Transverse colon (tissue), 4 donors: ENCODE data around the gene SCLY. TPM values are rescaled to one million over a fixed set of nuclear protein-coding genes. Genes with fewer than 3 reads are reported as not detected.

Experiments used
- DNase-seq: peaks from one replicate; pipeline ENCODE4 v3.0.0-alpha.2; 2019
- H3K27ac ChIP-seq, 4 donors: fragments of 200-600 bp; sonication (generic); 2 replicates each; pipeline ENCODE4 v1.5.1; 2016 to 2018; ENCODE audit warnings: inconsistent platforms in 4 of 4
- H3K27me3 ChIP-seq: fragments of 200-600 bp; sonication (generic); 2 replicates; pipeline ENCODE4 v1.5.1; 2017; ENCODE audit warnings: inconsistent platforms
- H3K36me3 ChIP-seq, 4 donors: fragments of 200-600 bp; sonication (generic); 2 replicates each; pipeline ENCODE4 v1.5.1; 2017 to 2019; ENCODE audit warnings: inconsistent platforms in 4 of 4
- H3K4me1 ChIP-seq, 4 donors: fragments of 200-600 bp; sonication (generic); 2 replicates each; pipeline ENCODE4 v1.5.1; 2017 to 2020; ENCODE audit warnings: inconsistent platforms in 4 of 4
- H3K4me3 ChIP-seq, 4 donors: fragments of 200-600 bp; sonication (generic); 1 replicate in 1 of 4; 2 replicates in 3 of 4; pipeline versions ENCODE4 v1.5.1 to v1.6.1; 2017 to 2019; ENCODE audit warnings: inconsistent platforms in 4 of 4
- H3K9me3 ChIP-seq, 2 donors: fragments of 200-600 bp; sonication (generic); 2 replicates each; pipeline ENCODE4 v1.5.1; 2017 to 2019; ENCODE audit warnings: inconsistent platforms in 2 of 2
- CTCF ChIP-seq, 5 experiments: fragments of 200-600 bp in 3 of 5; fragments of 450-650 bp in 2 of 5; sonication (generic) in 3 of 5; IDR thresholded peaks; 1 replicate in 2 of 5; 2 replicates in 3 of 5; pipeline ENCODE4 v1.5.1; 2016 to 2017; ENCODE audit warnings: antibody characterized with exemption in 5 of 5, inconsistent platforms in 3 of 5, mild to moderate bottlenecking in 2 of 5, moderate library complexity in 1 of 5
- EP300 ChIP-seq: sonication (generic); formaldehyde crosslinking; IDR thresholded peaks from one replicate; pipeline ENCODE4 v1.6.1; 2017; ENCODE audit warnings: antibody characterized with exemption, low read depth
- POLR2A ChIP-seq: fragments of 450-650 bp; IDR thresholded peaks from one replicate; pipeline ENCODE4 v1.6.1; 2016; ENCODE audit warnings: antibody characterized with exemption, mild to moderate bottlenecking, moderate library complexity
- POLR2AphosphoS5 ChIP-seq, 3 donors: sonication (generic); formaldehyde crosslinking; IDR thresholded peaks; one replicate each; pipeline ENCODE4 v1.6.1; 2016; ENCODE audit warnings: antibody characterized with exemption in 3 of 3
- WGBS, 2 donors: methylation state at CpG; one replicate each; pipeline ENCODE4 v1.1.5; 2018; ENCODE audit warnings: low coverage in 1 of 2; 5-methylcytosine and 5-hydroxymethylcytosine counted together
- in situ Hi-C, 4 donors: fragments of 200-750 bp; cut with MboI; loops; one replicate each; pipeline versions ENCODE4 v1.15.0 to v1.15.1; 2017; ENCODE audit warnings: low sequenced_read_pairs in 3 of 4, low pct_ligation_motif_present in 1 of 4, low pct_unique_long_range_greater_than_20kb in 1 of 4
- intact Hi-C: fragments of 100-400 bp; cut with DNase I; formaldehyde crosslinking; loops from one replicate; pipeline ENCODE4 v1.15.1; 2023; ENCODE audit warnings: low total_unique reads
- total RNA-seq, 4 donors: library from RNA; depleted of rRNA; stranded (reverse); fragments of >200 nt; gene quantifications; one replicate each; pipeline ENCODE4 v1.1.0, GENCODE V29; 2016

SCLY gene
- total RNA-seq, 4 donors from 2014 or later, result 9.4 to 24.3 (median 11.1) TPM

- no peaks in the 10 kb centered on the region for H3K4me1 ChIP-seq
- H3K4me3 ChIP-seq, result no peak overlapping the region
- intact Hi-C loops (no loop called here), in situ Hi-C loops (no loop called here)
- 95% methylated on average over 12 of the region's 12 CpGs; no CpG with 5 or more reads in 1 of the 2 donors for WGBS, 2 donors
- no peaks in the 10 kb centered on the region for H3K27me3 ChIP-seq
- H3K9me3 ChIP-seq, result no peaks in the 10 kb centered on the region
- no peak for TF ChIP-seq EP300
- TF ChIP-seq POLR2AphosphoS5 (IDR thresholded peaks at IDR 0.05), result no peak
- no peak for TF ChIP-seq CTCF (IDR thresholded peaks at IDR 0.05)
- no peak for TF ChIP-seq POLR2A
- no peak overlapping the region for H3K27ac ChIP-seq
- DNase-seq, result no peak
- H3K36me3 ChIP-seq, result no peaks in the 10 kb centered on the region
These were observed 31.8 kb downstream of the SCLY start for GRCh38 chr2:238092486-238093035.

GRCh38 chr2:238093181-238094140 lies 32.7 kb downstream of the SCLY start:
- DNase-seq, result no peak
- no peak overlapping the region for H3K4me3 ChIP-seq
- H3K9me3 ChIP-seq, result no peaks in the 10 kb centered on the region
- intact Hi-C loops (no loop called here), in situ Hi-C loops (no loop called here)
- H3K4me1 ChIP-seq, result no peaks in the 10 kb centered on the region
- H3K36me3 ChIP-seq, result no peaks in the 10 kb centered on the region
- H3K27me3 ChIP-seq, result no peaks in the 10 kb centered on the region
- TF ChIP-seq POLR2A (no peak), POLR2AphosphoS5 (IDR thresholded peaks at IDR 0.05) (no peak), EP300 (no peak), CTCF (IDR thresholded peaks at IDR 0.05) (no peak)
- H3K27ac ChIP-seq, result no peak overlapping the region
- WGBS, 2 donors, result 89 to 100% methylated on average over 1 to 26 of the region's 26 CpGs

GRCh38 chr2:238094438-238095022 lies 33.7 kb downstream of the SCLY start:
- in situ Hi-C loops, result no loop called here
- H3K36me3 ChIP-seq, result no peaks in the 10 kb centered on the region
- intact Hi-C loops, result no loop called here
- H3K4me1 ChIP-seq, result peaks cover 0 to 10% (median 0%) of the 10 kb centered on the region in 4 donors
- no peak for DNase-seq
- TF ChIP-seq POLR2A, result no peak
- TF ChIP-seq EP300, result no peak
- no peak for TF ChIP-seq CTCF (IDR thresholded peaks at IDR 0.05)
- no peak for TF ChIP-seq POLR2AphosphoS5 (IDR thresholded peaks at IDR 0.05)
- H3K27ac ChIP-seq, result no peak overlapping the region
- 92% methylated on average over 2 to 17 of the region's 17 CpGs for WGBS, 2 donors
- H3K27me3 ChIP-seq, result no peaks in the 10 kb centered on the region
- H3K9me3 ChIP-seq, result no peaks in the 10 kb centered on the region
- no peak overlapping the region for H3K4me3 ChIP-seq

GRCh38 chr2:238095143-238095542 lies 34.3 kb downstream of the SCLY start:
- no peak overlapping the region for H3K27ac ChIP-seq
- in situ Hi-C loops, result no loop called here
- no peaks in the 10 kb centered on the region for H3K27me3 ChIP-seq
- intact Hi-C loops, result no loop called here
- 90% methylated on average over 7 of the region's 7 CpGs; no CpG with 5 or more reads in 1 of the 2 donors for WGBS, 2 donors
- TF ChIP-seq POLR2AphosphoS5 (IDR thresholded peaks at IDR 0.05) (no peak), CTCF (IDR thresholded peaks at IDR 0.05) (no peak), POLR2A (no peak), EP300 (no peak)
- H3K4me3 ChIP-seq, result no peak overlapping the region
- no peaks in the 10 kb centered on the region for H3K36me3 ChIP-seq
- DNase-seq, result no peak
- no peaks in the 10 kb centered on the region for H3K9me3 ChIP-seq
- H3K4me1 ChIP-seq, result peaks cover 0 to 12% (median 0%) of the 10 kb centered on the region in 4 donors
